SIG-M5 treated with dmso at 0.1 percent for 504 hours (cell line): ENCODE results near the gene MGME1.
A peak's percentile ranks its signal among the peaks of the same experiment; 100 is the strongest.

ENCODE experiments used
- DNase-seq: peaks from one replicate; lab custom pipeline; 2025; ENCODE audit not compliant: unreplicated experiment; lab: John Stamatoyannopoulos, UW

Gene MGME1

GRCh38 chr20:17940224-17940971 is 28.4 kb upstream of the MGME1 start:
- DNase-seq, result no peak

DNA sequence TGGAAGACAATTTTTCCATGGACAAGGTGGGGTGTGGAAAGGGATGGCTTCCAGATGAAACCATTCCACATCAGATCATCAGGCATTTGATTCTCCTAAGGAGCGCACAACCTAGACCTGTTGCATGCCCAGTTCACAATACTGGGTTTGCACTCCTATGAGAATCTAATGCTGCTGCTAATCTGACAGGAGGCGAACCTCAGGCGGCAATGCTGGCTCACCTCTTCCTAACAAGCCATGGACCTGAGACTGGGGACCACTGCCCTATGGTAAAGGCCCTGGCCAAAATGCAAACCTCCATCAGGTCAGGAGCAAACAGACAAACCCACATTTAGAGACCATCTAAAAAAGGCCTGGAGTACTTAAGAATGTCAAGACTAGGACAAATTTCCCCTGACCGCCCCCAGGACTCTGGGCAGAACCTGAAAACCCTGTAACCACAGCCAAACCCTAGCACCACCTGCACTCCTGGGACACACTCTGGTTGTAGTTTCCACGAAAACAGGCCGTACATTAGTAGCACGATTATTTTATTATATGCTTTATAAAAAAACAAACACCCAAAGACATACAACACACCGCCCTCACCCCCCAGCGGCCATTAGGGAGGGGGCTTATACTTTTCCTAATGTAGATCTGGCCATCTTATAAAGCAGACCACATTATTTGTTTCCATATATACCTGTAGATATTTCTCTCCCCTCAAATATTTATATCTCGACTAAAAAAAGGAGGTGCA is 27.6 kb upstream of the MGME1 start:
- DNase-seq, result no peak

DNA sequence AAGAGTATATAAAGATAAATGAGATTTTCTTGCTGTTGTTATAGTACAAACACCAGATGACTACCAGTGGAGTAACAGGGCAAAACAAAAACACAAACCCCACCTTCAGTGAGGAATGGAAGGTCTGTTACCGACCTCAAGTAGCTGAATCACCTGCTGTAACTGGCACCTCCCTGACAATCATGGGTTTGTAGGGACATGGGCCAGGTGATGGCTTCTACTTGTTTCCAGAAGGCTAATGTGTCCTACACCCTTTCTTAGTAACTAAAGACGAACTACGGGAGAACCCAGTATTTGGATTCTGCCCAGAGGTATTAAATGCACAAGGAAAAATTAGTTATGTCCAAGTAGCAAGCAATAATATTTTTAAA is 27.0 kb upstream of the MGME1 start:
- DNase-seq, result no peak

GRCh38 chr20:17943343-17943742 is 25.5 kb upstream of the MGME1 start:
- no peak for DNase-seq

- no peak for DNase-seq
Measured at GRCh38 chr20:17944854-17945474, 23.9 kb upstream of the MGME1 start.

DNA sequence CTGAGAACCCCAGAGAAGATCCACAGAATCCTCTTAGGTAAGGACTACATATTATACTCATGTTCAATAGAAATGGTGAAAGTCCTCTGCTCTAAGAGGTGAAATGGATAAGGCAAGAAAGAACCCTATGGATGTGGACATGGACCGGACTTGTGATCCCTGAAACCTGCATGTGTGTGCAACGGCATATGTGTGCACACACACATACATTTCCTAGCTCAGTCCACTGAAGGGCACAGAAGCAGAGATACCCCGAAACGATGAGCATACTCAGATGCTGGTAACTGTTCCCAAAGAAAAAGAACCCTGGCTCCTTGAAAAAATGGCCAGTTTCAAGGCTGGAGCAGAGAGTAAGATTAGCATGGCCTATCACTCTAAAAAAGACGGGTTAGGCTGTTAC is 22.8 kb upstream of the MGME1 start:
- DNase-seq, result no peak

DNA sequence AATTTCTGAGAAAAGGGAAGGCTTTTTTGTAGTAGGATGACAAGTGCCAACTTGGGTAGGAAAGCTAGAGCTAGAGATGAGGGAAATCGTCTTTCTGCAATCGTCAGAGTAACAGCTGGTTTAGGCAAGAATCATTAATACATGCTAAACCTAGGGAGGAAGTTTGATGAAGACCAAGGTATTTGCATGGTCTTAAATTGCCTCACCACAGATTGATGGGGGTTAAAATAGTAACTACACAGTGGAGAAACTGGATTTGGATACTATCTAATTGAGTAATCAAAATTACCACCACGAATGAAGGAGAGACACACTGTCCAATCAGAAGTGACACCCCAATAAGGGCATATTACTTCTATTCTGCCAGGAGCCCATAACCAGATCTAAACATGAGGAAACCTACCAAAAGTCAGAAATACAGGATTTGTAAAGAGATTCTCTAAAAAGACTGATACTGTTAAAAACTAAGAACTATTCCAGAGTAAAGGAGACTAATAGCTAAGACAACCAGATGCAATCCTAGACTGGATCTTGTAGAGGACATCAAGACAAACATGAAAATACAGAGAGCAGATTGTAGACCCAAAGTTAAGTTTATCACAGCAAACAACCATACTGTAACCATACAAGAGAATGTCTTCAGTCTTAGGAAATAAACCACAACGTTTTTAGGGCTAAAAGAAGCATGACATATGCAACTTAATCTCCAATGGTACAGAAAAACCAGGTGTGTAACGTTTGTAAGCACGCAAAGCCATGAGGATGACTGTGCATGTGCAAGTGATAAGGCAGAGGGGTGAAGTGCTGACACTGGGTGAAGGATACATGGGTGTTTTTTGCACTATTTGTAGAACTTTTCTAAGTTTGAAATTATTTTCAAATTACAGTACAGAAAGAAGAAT is 22.0 kb upstream of the MGME1 start:
- no peak for DNase-seq

- DNase-seq, result no peak
Measured at GRCh38 chr20:17947474-17947815, 21.4 kb upstream of the MGME1 start.

- no peak for DNase-seq
Measured at GRCh38 chr20:17948442-17948841, 20.4 kb upstream of the MGME1 start.

DNA sequence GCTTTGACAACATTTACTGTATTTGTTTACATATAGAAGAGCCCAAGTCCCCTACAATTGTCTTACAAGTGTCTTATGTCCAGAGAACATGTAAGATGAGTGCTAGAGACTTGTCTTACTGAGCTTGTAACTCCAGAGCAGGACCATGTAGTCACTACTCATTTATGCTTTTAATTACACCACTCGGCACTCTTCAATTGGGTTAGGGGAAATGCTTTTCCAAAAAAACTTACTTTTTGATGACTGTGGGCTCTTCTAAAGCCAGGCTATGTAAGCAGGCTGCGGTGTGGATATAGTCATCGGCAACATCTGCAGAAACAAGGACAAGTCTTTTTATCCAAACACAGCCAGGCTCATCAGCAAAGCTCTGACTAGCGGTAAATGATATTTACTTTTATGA is 18.9 kb upstream of the MGME1 start:
- DNase-seq, result no peak

- DNase-seq, result no peak
Measured at GRCh38 chr20:17950670-17951069, 18.1 kb upstream of the MGME1 start.

DNA sequence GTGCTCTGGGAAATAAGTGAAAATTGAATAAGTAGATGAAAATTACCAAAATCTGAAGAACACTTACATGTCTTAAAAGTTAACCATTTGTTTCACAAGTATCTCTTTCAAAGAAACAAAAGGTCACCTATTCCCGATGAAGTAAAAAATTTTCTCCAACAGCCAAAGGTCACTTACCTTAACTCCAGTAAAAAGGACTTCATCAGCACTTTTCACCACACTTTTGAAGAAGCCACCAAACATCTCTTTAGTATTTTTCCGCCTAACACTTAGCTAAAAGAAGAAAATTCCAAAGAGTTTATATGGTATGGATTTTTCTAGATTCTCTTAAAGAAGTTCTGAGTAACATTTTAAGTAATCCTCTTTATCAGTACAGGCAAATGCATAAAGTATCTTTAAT is 17.5 kb upstream of the MGME1 start:
- DNase-seq, result no peak

GRCh38 chr20:17952692-17953684 is 15.8 kb upstream of the MGME1 start:
- peak; percentile 19 for DNase-seq

GRCh38 chr20:17953935-17954334 is 14.9 kb upstream of the MGME1 start:
- DNase-seq, result no peak

DNA sequence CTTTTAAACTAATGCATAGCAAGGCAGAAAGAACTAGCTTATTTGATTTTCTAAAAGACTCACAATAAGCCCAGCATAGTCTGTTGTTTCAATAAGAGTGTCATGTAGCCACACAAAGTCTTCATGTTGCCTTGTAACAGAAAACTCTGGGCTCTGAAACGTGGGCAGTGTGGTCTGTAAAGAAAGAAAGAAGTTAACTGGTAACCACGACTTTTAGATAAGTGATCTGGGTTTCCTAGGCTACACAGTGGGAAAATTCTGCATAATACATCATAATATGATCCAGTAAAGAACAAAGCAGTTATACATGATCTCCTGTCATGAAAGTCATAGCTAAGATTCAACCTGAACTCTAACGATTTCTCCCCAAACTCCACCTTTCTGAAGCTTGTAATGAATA is 13.5 kb upstream of the MGME1 start:
- DNase-seq, result no peak

DNA sequence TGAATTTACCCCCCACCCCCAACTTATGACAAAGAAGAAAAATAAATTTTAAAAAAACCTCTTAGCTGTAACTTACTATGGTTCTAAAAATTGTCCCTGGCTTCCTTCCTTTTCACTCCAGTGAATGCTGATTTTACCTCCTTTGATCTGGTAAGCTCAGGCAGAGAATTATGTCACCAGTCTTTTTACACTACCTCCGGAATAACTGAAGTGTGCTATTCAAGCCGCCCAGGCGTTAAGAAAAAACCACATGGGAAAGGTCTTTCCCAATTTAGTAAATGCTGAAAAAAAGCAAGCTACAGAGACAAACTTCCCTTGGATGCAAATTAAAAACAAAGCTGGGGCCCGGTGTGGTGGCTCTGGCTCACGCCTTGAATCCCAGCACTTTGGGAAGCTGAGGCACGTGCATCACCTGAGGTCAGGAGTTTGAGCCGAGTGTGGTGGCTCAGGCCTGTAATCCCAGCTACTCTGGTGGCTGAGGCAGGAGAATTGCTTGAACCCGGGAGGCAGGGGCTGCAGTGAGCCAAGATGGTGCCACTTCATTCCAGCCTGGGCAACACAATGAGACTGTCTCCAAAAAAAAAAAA is 12.6 kb upstream of the MGME1 start:
- DNase-seq, result no peak

DNA sequence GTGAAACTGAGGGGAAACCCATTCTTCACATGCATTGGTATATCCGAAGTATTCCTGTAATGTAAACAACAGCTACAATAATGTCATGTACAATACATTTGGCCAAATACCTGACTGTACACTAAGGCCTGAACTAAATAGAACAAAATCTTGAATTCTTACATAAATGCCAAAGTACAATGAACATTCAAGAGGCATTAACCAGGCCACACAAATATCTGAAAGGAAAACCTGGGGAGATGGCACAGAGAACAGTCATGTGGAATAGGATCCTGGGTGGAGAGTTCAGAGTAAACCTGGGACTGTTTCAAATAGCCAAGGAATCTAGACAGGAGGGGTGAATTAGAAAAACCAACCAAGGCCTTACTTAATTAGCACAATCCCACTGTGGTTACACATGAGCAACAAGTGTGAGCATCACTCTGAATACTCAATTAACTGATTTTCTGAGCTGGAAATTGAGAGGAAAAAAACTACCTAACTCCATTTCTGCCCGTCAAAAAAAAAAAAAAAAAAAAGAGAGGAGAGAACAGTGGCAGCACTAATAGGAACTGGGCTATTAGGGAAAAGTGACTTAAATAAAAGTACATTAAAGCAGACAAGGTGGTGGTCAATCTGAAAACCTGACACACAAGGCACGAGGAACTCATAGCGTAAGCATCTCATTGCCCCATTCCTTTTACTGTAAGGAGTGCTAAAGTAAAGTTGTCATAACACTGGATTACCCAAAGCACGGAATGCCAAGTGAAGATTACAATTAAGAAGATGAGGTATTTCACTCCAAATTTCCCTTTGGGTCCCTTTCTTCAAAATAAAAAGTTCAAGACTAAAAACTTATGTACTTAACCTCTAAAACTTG is 11.1 kb upstream of the MGME1 start:
- no peak for DNase-seq

GRCh38 chr20:17958373-17959256 is 10.2 kb upstream of the MGME1 start:
- no peak for DNase-seq
